Neuronal stem cell (in vitro differentiated cells): ENCODE measurements around the gene KCNH2.

Source experiments
- DNase-seq: peaks from one replicate; pipeline ENCODE4 v3.0.0-alpha.2; 2013; ENCODE audit warnings: low spot score
- H2AFZ ChIP-seq: one replicate; pipeline ENCODE4 v1.6.1; 2013; ENCODE audit warnings: mild to moderate bottlenecking, low read length, inconsistent platforms
- H2AK5ac ChIP-seq: 2 replicates; pipeline ENCODE4 v1.6.1; 2013; ENCODE audit warnings: low read depth, mild to moderate bottlenecking, inconsistent platforms, low read length, moderate library complexity, mixed read lengths
- H2BK120ac ChIP-seq: 2 replicates; pipeline ENCODE4 v1.6.1; 2013; ENCODE audit warnings: low read depth, mild to moderate bottlenecking, inconsistent platforms, low read length, moderate library complexity, mixed read lengths
- H2BK12ac ChIP-seq: one replicate; pipeline ENCODE4 v1.6.1; 2013; ENCODE audit warnings: low read length, inconsistent platforms
- H2BK15ac ChIP-seq: 2 replicates; pipeline ENCODE4 v1.6.1; 2013; ENCODE audit warnings: mild to moderate bottlenecking, low read length, inconsistent platforms, mixed read lengths
- H2BK5ac ChIP-seq: one replicate; pipeline ENCODE4 v1.6.1; 2013; ENCODE audit warnings: inconsistent platforms, mild to moderate bottlenecking, low read length, moderate library complexity
- H3K14ac ChIP-seq: one replicate; pipeline ENCODE4 v1.6.1; 2013; ENCODE audit warnings: low read length, inconsistent platforms
- H3K18ac ChIP-seq: 2 replicates; pipeline ENCODE4 v1.6.1; 2013; ENCODE audit warnings: low read length, inconsistent platforms
- H3K23ac ChIP-seq: 2 replicates; pipeline ENCODE4 v1.6.1; 2013; ENCODE audit warnings: low read depth, mild to moderate bottlenecking, mixed read lengths, low read length, inconsistent platforms; ENCODE audit not compliant: poor library complexity
- H3K27ac ChIP-seq: replicated peaks from 3 replicates; pipeline ENCODE4 v1.5.1; 2013; ENCODE audit warnings: low read length, inconsistent platforms
- H3K27me3 ChIP-seq, 3 experiments: 2 replicates each; pipeline ENCODE4 v1.6.1; 2013; ENCODE audit warnings: low read length in 3 of 3, mild to moderate bottlenecking in 2 of 3, inconsistent platforms in 1 of 3, low read depth in 1 of 3, mixed read lengths in 1 of 3, moderate library complexity in 1 of 3; ENCODE audit not compliant: control insufficient read depth in 3 of 3, insufficient read depth in 3 of 3
- H3K36me3 ChIP-seq, 2 donors: replicated peaks in 1 of 2; 2 replicates each; pipeline ENCODE4 v1.6.1; 2013; ENCODE audit warnings: low read length in 2 of 2; ENCODE audit not compliant: control insufficient read depth in 2 of 2, insufficient read depth in 2 of 2
- H3K4ac ChIP-seq: 2 replicates; pipeline ENCODE4 v1.6.1; 2013; ENCODE audit warnings: inconsistent platforms, mild to moderate bottlenecking, low read length, moderate library complexity
- H3K4me1 ChIP-seq, 2 donors: 1 replicate in 1 of 2; 2 replicates in 1 of 2; pipeline ENCODE4 v1.6.1; 2013; ENCODE audit warnings: low read length in 2 of 2, low read depth in 1 of 2; ENCODE audit not compliant: control insufficient read depth in 2 of 2, insufficient read depth in 1 of 2
- H3K4me2 ChIP-seq: one replicate; pipeline ENCODE4 v1.6.1; 2013; ENCODE audit warnings: mild to moderate bottlenecking, low read length, inconsistent platforms; ENCODE audit not compliant: insufficient read depth, poor library complexity, severe bottlenecking
- H3K4me3 ChIP-seq, 2 donors: 2 replicates each; pipeline ENCODE4 v1.5.1; 2013; ENCODE audit warnings: low read length in 2 of 2, mild to moderate bottlenecking in 2 of 2, inconsistent platforms in 1 of 2, moderate library complexity in 1 of 2
- H3K79me1 ChIP-seq: one replicate; pipeline ENCODE4 v1.6.1; 2013; ENCODE audit warnings: low read depth, mild to moderate bottlenecking, inconsistent platforms, low read length, moderate library complexity
- H3K9ac ChIP-seq: one replicate; pipeline ENCODE4 v1.6.1; 2013; ENCODE audit warnings: mild to moderate bottlenecking, low read depth, low read length, inconsistent platforms; ENCODE audit not compliant: poor library complexity
- H3K9me3 ChIP-seq, 2 donors: replicated peaks in 1 of 2; 2 replicates each; pipeline versions ENCODE3 to v1.6.1; 2013; ENCODE audit warnings: low read length in 2 of 2, mild to moderate bottlenecking in 2 of 2, inconsistent platforms in 1 of 2, low read depth in 1 of 2, mixed read lengths in 1 of 2, moderate library complexity in 1 of 2; ENCODE audit not compliant: control insufficient read depth in 2 of 2, insufficient read depth in 1 of 2
- H4K8ac ChIP-seq: one replicate; pipeline ENCODE4 v1.6.1; 2013; ENCODE audit warnings: low read depth, mild to moderate bottlenecking, inconsistent platforms, low read length, moderate library complexity
- H4K91ac ChIP-seq: one replicate; pipeline ENCODE4 v1.6.1; 2013; ENCODE audit warnings: low read length, low read depth, mild to moderate bottlenecking, inconsistent platforms; ENCODE audit not compliant: poor library complexity
- WGBS, 2 donors: extraction: QIAGEN DNeasy Blood & Tissue Kit; methylation state at CpG; one replicate each; pipeline ENCODE4 v1.1.7; 2013; ENCODE audit warnings: missing lambda C conversion rate in 2 of 2, mixed read lengths in 1 of 2; ENCODE audit not compliant: insufficient read length in 2 of 2, insufficient replicate concordance in 1 of 2; ENCODE audit errors: extremely low coverage in 2 of 2; 5-methylcytosine and 5-hydroxymethylcytosine counted together

The KCNH2 gene

DNA sequence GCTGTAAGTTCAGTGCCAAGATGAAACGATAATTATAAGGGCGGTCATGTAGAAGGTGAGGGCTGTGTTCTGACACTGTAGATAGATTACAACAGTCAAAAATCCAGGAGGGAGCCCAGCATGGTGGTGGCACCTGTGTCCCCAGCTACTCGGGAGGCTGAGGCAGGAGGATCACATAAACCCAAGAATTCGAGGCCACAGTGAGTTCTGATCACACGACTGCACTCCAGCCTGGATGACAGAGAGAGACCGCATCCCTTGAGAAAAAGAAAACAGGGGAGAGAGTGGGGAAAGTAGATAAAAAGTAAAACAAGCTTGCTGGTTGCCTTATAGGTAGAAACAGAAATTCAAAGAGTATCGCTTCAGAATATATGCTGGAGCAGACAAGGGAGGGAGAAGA, 52.1 kb downstream of the KCNH2 start:
- Histone ChIP-seq H2BK15ac (no peak overlapping the region), H2BK12ac (no peak overlapping the region), H3K27me3 (peaks cover 0 to 35% (median 0%) of the 10 kb centered on the region in 3 experiments), H3K4me1 (no peaks in the 10 kb centered on the region), H3K4me3 (no peak overlapping the region), H3K79me1 (no peaks in the 10 kb centered on the region), H3K23ac (no peak overlapping the region), H3K4ac (no peak overlapping the region), H2BK5ac (no peak overlapping the region), H2AFZ (no peak overlapping the region), H3K27ac (no peak overlapping the region), H4K8ac (no peak overlapping the region), H2BK120ac (no peak overlapping the region), H3K18ac (no peak overlapping the region), H3K14ac (no peak overlapping the region), H3K36me3 (no peaks in the 10 kb centered on the region), H3K9ac (no peak overlapping the region), H3K4me2 (no peak overlapping the region), H2AK5ac (no peak overlapping the region), H4K91ac (no peak overlapping the region), H3K9me3 (no peaks in the 10 kb centered on the region)
- no CpG with 5 or more reads among the region's 7 CpGs for WGBS, 2 donors
- no peak for DNase-seq

DNA sequence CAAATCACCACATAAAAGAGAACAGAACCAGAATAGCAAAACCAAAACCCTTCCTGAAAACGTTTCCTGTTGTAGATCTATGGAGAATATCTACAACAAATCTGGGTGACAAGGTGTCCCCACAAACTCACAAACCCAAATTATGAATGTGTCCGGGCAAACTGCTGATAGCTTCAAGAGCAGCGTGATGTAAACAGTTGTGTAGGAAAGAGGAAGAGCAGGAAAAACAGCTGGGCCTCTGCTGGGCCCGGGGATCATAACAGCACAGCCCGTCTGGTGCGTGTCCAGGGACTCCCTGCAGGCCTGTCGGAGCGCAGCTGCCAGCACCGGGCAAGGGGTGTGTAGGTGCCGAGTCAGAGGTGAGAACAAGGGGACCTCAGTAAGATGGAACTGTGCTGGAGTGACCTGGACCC, 53.7 kb downstream of the KCNH2 start:
- Histone ChIP-seq H3K36me3 (no peaks in the 10 kb centered on the region), H3K9ac (no peak overlapping the region), H2BK15ac (no peak overlapping the region), H2AK5ac (no peak overlapping the region), H3K23ac (no peak overlapping the region), H3K79me1 (no peaks in the 10 kb centered on the region), H3K27ac (no peak overlapping the region), H3K4me1 (no peaks in the 10 kb centered on the region), H3K9me3 (no peaks in the 10 kb centered on the region), H2AFZ (no peak overlapping the region), H3K14ac (no peak overlapping the region), H3K4me2 (no peak overlapping the region), H2BK12ac (no peak overlapping the region), H3K27me3 (peaks cover 0 to 33% (median 0%) of the 10 kb centered on the region in 3 experiments), H3K4ac (no peak overlapping the region), H2BK5ac (no peak overlapping the region), H2BK120ac (no peak overlapping the region), H3K18ac (no peak overlapping the region), H4K8ac (no peak overlapping the region), H4K91ac (no peak overlapping the region), H3K4me3 (no peak overlapping the region)
- WGBS, 2 donors: no CpG with 5 or more reads among the region's 10 CpGs
- DNase-seq: no peak

DNA sequence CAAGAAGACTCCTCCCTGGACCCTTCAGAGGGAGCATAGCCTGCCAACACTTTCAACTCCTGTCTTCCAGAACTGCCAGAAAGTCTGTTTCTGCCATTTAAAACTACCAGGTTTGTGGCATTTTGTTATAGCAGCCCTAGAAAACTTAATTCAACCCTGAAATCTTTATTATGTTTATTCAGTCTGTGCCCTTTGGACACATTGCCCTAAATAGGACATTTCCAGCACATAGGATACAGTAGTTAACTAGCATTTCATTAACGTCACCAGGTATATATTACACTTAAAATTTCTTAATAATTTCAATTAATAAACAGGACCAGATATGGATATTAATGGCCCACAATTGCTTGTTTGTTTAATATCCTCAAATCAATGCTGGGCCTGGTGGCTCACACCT, 54.3 kb downstream of the KCNH2 start:
- Histone ChIP-seq H3K4ac (no peak overlapping the region), H4K8ac (no peak overlapping the region), H3K36me3 (no peaks in the 10 kb centered on the region), H2BK15ac (no peak overlapping the region), H3K18ac (no peak overlapping the region), H3K79me1 (no peaks in the 10 kb centered on the region), H2AFZ (no peak overlapping the region), H3K14ac (no peak overlapping the region), H2BK12ac (no peak overlapping the region), H3K9me3 (no peaks in the 10 kb centered on the region), H2BK120ac (no peak overlapping the region), H3K27me3 (peaks cover 0 to 39% (median 0%) of the 10 kb centered on the region in 3 experiments), H2AK5ac (no peak overlapping the region), H4K91ac (no peak overlapping the region), H3K4me2 (no peak overlapping the region), H3K4me3 (no peak overlapping the region), H3K27ac (no peak overlapping the region), H3K4me1 (no peaks in the 10 kb centered on the region), H2BK5ac (no peak overlapping the region), H3K23ac (no peak overlapping the region), H3K9ac (no peak overlapping the region)
- no peak for DNase-seq
- WGBS, 2 donors: no CpG with 5 or more reads among the region's 1 CpG

GRCh38 chr7:150923196-150923595, 54.9 kb downstream of the KCNH2 start:
- H2BK12ac ChIP-seq: no peak overlapping the region
- peaks cover 0 to 39% (median 0%) of the 10 kb centered on the region in 3 experiments for H3K27me3 ChIP-seq
- no peaks in the 10 kb centered on the region for H3K79me1 ChIP-seq
- H3K4me2 ChIP-seq: no peak overlapping the region
- no peaks in the 10 kb centered on the region for H3K4me1 ChIP-seq
- no peak overlapping the region for H2BK5ac ChIP-seq
- H3K9me3 ChIP-seq: no peaks in the 10 kb centered on the region
- no peak overlapping the region for H2BK120ac ChIP-seq
- H3K27ac ChIP-seq: no peak overlapping the region
- no peak overlapping the region for H3K9ac ChIP-seq
- no peak overlapping the region for H2BK15ac ChIP-seq
- no peak overlapping the region for H3K23ac ChIP-seq
- DNase-seq: no peak
- H2AK5ac ChIP-seq: no peak overlapping the region
- no peak overlapping the region for H3K4ac ChIP-seq
- H2AFZ ChIP-seq: no peak overlapping the region
- H4K91ac ChIP-seq: no peak overlapping the region
- H3K4me3 ChIP-seq: no peak overlapping the region
- no peak overlapping the region for H4K8ac ChIP-seq
- no peaks in the 10 kb centered on the region for H3K36me3 ChIP-seq
- no peak overlapping the region for H3K14ac ChIP-seq
- no peak overlapping the region for H3K18ac ChIP-seq
